Vagina (tissue), 2 donors: ENCODE data around the gene OR2V2.

Experiments used
- POLR2A ChIP-seq, 2 donors: fragments of 450-650 bp; IDR thresholded peaks; one replicate each; pipeline ENCODE4 v1.6.1; 2017; ENCODE audit warnings: antibody characterized with exemption in 2 of 2, mild to moderate bottlenecking in 2 of 2, moderate library complexity in 2 of 2
- POLR2AphosphoS5 ChIP-seq, 2 donors: sonication (generic); formaldehyde crosslinking; IDR thresholded peaks; one replicate each; pipeline ENCODE4 v1.9.0; 2017; ENCODE audit warnings: antibody characterized with exemption in 2 of 2, mild to moderate bottlenecking in 2 of 2, low read depth in 1 of 2; ENCODE audit not compliant: insufficient read depth in 1 of 2
- TF ChIP-seq, protein P1 (sequence below), 3 experiments: fragments of 450-650 bp in 2 of 3; fragments of 200-600 bp in 1 of 3; sonication (generic) in 1 of 3; IDR thresholded peaks; one replicate each; pipeline ENCODE4 v1.5.1; 2017 to 2019; ENCODE audit warnings: antibody characterized with exemption in 3 of 3, mild to moderate bottlenecking in 2 of 3, moderate library complexity in 2 of 3

DNA sequence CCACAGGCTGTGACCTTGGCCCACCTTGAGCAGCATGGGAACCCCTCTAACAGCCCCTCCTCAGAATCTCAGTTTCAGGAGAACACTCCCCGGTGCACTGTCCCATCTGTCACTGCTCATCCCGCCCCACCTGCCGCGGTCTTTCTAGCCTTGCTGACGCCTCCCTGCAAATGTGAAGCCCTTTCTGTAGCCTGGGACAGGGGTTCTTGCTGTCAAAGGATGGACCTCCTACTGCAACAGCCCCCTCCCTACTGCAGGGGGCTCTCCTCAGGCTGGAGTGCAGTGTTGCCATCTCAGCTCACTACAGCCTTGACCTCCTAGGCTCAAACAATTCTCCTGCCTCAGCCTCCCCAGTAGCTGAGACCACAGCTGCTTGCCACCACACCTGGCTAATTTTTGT is 36.4 kb upstream of the OR2V2 start:
- TF ChIP-seq, protein P1, sequence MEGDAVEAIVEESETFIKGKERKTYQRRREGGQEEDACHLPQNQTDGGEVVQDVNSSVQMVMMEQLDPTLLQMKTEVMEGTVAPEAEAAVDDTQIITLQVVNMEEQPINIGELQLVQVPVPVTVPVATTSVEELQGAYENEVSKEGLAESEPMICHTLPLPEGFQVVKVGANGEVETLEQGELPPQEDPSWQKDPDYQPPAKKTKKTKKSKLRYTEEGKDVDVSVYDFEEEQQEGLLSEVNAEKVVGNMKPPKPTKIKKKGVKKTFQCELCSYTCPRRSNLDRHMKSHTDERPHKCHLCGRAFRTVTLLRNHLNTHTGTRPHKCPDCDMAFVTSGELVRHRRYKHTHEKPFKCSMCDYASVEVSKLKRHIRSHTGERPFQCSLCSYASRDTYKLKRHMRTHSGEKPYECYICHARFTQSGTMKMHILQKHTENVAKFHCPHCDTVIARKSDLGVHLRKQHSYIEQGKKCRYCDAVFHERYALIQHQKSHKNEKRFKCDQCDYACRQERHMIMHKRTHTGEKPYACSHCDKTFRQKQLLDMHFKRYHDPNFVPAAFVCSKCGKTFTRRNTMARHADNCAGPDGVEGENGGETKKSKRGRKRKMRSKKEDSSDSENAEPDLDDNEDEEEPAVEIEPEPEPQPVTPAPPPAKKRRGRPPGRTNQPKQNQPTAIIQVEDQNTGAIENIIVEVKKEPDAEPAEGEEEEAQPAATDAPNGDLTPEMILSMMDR (IDR thresholded peaks at IDR 0.05) = no peak
- TF ChIP-seq POLR2A (IDR thresholded peaks at IDR 0.05) (no peak), POLR2AphosphoS5 (IDR thresholded peaks at IDR 0.05; ENCODE audit: insufficient read depth in 1 of 2, low read depth in 1 of 2) (no peak)
